Neural cell (in vitro differentiated cells): ENCODE results near the gene PGRMC2. TPM values are rescaled to one million over a fixed set of nuclear protein-coding genes. Genes with fewer than 3 reads are reported as not detected.

ENCODE experiments used
- H2AFZ ChIP-seq: fragments of 200-600, 300-800 bp; sonication (generic), shearing (Covaris generic); 2 replicates; pipeline ENCODE4 v1.6.0; 2014; ENCODE audit warnings: low read depth, mild to moderate bottlenecking, antibody characterized with exemption, low read length, moderate library complexity
- H3F3A ChIP-seq: fragments of 200-600 bp; shearing (Covaris generic); 2 replicates; pipeline ENCODE4 v1.6.1; 2016; ENCODE audit warnings: mild to moderate bottlenecking, moderate library complexity, mixed read lengths, antibody characterized with exemption, low read length; ENCODE audit not compliant: insufficient read depth, poor library complexity, severe bottlenecking
- H3K27ac ChIP-seq: fragments of 200-600, 300-800 bp; sonication (generic), shearing (Covaris generic); 2 replicates; pipeline ENCODE4 v1.5.1; 2014; ENCODE audit warnings: mild to moderate bottlenecking, low read length, moderate library complexity
- H3K27me3 ChIP-seq: fragments of 300-800, 200-600 bp; sonication (generic), shearing (Covaris generic); 2 replicates; pipeline ENCODE4 v1.6.0; 2014; ENCODE audit warnings: mild to moderate bottlenecking, low read depth, low read length, moderate library complexity; ENCODE audit not compliant: insufficient read depth
- H3K36me3 ChIP-seq: fragments of 300-800, 200-600 bp; sonication (generic), shearing (Covaris generic); 2 replicates; pipeline ENCODE4 v1.5.1; 2014; ENCODE audit warnings: mild to moderate bottlenecking, antibody characterized with exemption, low read length, moderate library complexity; ENCODE audit not compliant: insufficient read depth
- H3K4me2 ChIP-seq: fragments of 300-800, 200-600 bp; sonication (generic), shearing (Covaris generic); 2 replicates; pipeline ENCODE4 v1.6.0; 2014; ENCODE audit warnings: mild to moderate bottlenecking, low read length
- H3K4me3 ChIP-seq: fragments of 300-800, 200-600 bp; sonication (generic), shearing (Covaris generic); 2 replicates; pipeline ENCODE4 v1.5.1; 2014; ENCODE audit warnings: mild to moderate bottlenecking, low read length, moderate library complexity
- H3K79me2 ChIP-seq: fragments of 200-600 bp; shearing (Covaris generic); replicated peaks from 2 replicates; pipeline ENCODE4 v1.6.0; 2014; ENCODE audit warnings: mild to moderate bottlenecking, low read length, moderate library complexity; ENCODE audit not compliant: insufficient read depth
- H3K9ac ChIP-seq: fragments of 300-800, 200-600 bp; sonication (generic), shearing (Covaris generic); 2 replicates; pipeline ENCODE4 v1.6.1; 2016; ENCODE audit warnings: mild to moderate bottlenecking, low read length, mixed read lengths
- H3K9me2 ChIP-seq: fragments of 200-600 bp; shearing (Covaris generic); 2 replicates; pipeline ENCODE4 v1.6.1; 2016; ENCODE audit warnings: mild to moderate bottlenecking, low read length, mixed read lengths; ENCODE audit not compliant: insufficient read depth
- H3K9me3 ChIP-seq: fragments of 200-600, 300-800 bp; sonication (generic), shearing (Covaris generic); 2 replicates; pipeline ENCODE4 v1.6.1; 2016; ENCODE audit warnings: mild to moderate bottlenecking, mixed run types, low read length, moderate library complexity, mixed read lengths
- H4K20me1 ChIP-seq: fragments of 200-600 bp; shearing (Covaris generic); 2 replicates; pipeline ENCODE4 v1.6.1; 2016; ENCODE audit warnings: mild to moderate bottlenecking, mixed run types; ENCODE audit not compliant: insufficient read depth
- CTCF ChIP-seq: fragments of 450-650 bp; IDR thresholded peaks from 2 replicates; pipeline ENCODE4 v1.5.1; 2014; ENCODE audit warnings: antibody characterized with exemption, mild to moderate bottlenecking, moderate library complexity; ENCODE audit not compliant: poor library complexity, severe bottlenecking
- EP300 ChIP-seq: fragments of 450-650 bp; conservative IDR thresholded peaks from 2 replicates; pipeline ENCODE4 v1.6.1; 2014; ENCODE audit warnings: antibody characterized with exemption, mild to moderate bottlenecking, moderate library complexity; ENCODE audit not compliant: poor library complexity, severe bottlenecking
- EZH2 ChIP-seq: fragments of 200-600, 300-800 bp; shearing (Covaris generic), sonication (generic); IDR thresholded peaks from 2 replicates; pipeline ENCODE4 v1.6.1; 2014; ENCODE audit warnings: antibody characterized with exemption, low read length, borderline replicate concordance, mild to moderate bottlenecking; ENCODE audit not compliant: insufficient read depth, poor library complexity, severe bottlenecking
- MXI1 ChIP-seq: fragments of 450-650 bp; conservative IDR thresholded peaks from 2 replicates; pipeline ENCODE4 v1.6.1; 2014; ENCODE audit warnings: antibody characterized with exemption, mild to moderate bottlenecking; ENCODE audit not compliant: poor library complexity, severe bottlenecking
- POLR2AphosphoS5 ChIP-seq: IDR thresholded peaks from 2 replicates; pipeline ENCODE4 v1.6.1; 2012
- RAD21 ChIP-seq: fragments of 450-650 bp; conservative IDR thresholded peaks from 2 replicates; pipeline ENCODE4 v1.6.1; 2014; ENCODE audit warnings: antibody characterized with exemption, mild to moderate bottlenecking, moderate library complexity
- SMC3 ChIP-seq: fragments of 450-650 bp; conservative IDR thresholded peaks from 2 replicates; pipeline ENCODE4 v1.6.1; 2014; ENCODE audit warnings: antibody characterized with exemption, mild to moderate bottlenecking, moderate library complexity; ENCODE audit not compliant: poor library complexity
- TAF1 ChIP-seq: IDR thresholded peaks from 2 replicates; pipeline ENCODE4 v1.6.1; 2012; ENCODE audit warnings: low read depth
- polyA minus RNA-seq: library from RNA; depleted of rRNA, polyadenylated mRNA; stranded (reverse); fragments of >200 nt; gene quantifications from 2 replicates; pipeline ENCODE4 v1.2.3, GENCODE V29; 2014
- polyA plus RNA-seq: library from polyadenylated mRNA; depleted of rRNA; stranded (reverse); fragments of >200 nt; gene quantifications from 2 replicates; pipeline ENCODE4 v1.2.3, GENCODE V29; 2014
- TF ChIP-seq, protein P1 (sequence below): IDR thresholded peaks from 2 replicates; pipeline ENCODE4 v1.6.1; 2012; ENCODE audit warnings: borderline replicate concordance

Gene PGRMC2
- polyA plus RNA-seq = 16.5 and 19.8 TPM in 2 replicates
- polyA minus RNA-seq = 17.3 and 17.4 TPM in 2 replicates

DNA sequence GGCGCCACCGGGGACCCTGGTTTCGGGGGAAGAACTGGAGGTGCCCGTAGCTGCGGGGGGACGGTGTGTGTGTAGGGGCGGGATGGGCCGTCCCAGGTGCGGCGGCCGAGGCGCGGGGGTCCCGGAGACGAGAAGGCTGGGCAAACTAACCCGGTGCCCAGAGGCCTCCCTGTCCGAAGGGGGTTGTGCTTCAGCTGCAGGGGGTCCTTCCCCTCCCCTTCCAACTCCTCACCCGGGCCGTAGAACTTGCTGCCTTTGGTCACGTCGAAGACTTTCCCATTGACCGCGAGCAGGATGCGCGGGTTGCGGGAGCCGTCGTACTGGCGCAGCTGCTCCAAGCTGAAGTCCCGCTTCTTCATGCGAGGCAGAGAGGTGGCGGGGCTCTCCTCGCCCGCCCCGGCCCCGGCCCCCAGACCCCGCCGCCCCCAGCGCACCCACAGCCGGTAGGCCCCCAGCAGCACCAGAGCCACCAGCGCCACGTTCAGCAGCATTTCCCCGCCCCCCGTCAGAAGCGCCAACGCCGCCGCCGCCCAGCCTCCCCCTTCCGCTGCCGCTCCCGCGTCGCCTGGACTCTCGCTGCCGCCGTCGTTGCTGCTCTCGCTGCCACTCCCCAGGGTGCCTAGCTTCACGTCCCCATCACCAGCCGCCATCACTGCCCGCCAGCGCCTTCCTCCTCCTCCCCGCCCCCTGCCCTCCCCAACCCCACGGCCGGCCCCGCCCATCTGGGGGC lies at the start of gene PGRMC2:
Gene PGRMC2 (minus strand): TSS at position 673 of the 730 bp plus-strand sequence. CDS start 23 bp downstream, at position 650.
- Histone ChIP-seq H3K4me2 (peak within 1 kb of the TSS; percentile 94), H3F3A (no peaks in the 10 kb centered on the region), H3K27me3 (no peaks in the 10 kb centered on the region), H3K9me2 (no peaks in the 10 kb centered on the region), H3K4me3 (peak within 1 kb of the TSS; percentile 83), H3K36me3 (no peaks in the 10 kb centered on the region), H3K9me3 (no peaks in the 10 kb centered on the region), H2AFZ (peak within 1 kb of the TSS; percentile 38), H3K9ac (peak within 1 kb of the TSS; percentile 80), H4K20me1 (no peaks in the 10 kb centered on the region), H3K27ac (peak within 1 kb of the TSS; percentile 81), H3K79me2 (peaks cover 47% of the 10 kb centered on the region)
- no peak for TF ChIP-seq RAD21
- TF ChIP-seq EP300 = no peak
- TF ChIP-seq POLR2AphosphoS5 = peak; percentile 92
- TF ChIP-seq, protein P1, sequence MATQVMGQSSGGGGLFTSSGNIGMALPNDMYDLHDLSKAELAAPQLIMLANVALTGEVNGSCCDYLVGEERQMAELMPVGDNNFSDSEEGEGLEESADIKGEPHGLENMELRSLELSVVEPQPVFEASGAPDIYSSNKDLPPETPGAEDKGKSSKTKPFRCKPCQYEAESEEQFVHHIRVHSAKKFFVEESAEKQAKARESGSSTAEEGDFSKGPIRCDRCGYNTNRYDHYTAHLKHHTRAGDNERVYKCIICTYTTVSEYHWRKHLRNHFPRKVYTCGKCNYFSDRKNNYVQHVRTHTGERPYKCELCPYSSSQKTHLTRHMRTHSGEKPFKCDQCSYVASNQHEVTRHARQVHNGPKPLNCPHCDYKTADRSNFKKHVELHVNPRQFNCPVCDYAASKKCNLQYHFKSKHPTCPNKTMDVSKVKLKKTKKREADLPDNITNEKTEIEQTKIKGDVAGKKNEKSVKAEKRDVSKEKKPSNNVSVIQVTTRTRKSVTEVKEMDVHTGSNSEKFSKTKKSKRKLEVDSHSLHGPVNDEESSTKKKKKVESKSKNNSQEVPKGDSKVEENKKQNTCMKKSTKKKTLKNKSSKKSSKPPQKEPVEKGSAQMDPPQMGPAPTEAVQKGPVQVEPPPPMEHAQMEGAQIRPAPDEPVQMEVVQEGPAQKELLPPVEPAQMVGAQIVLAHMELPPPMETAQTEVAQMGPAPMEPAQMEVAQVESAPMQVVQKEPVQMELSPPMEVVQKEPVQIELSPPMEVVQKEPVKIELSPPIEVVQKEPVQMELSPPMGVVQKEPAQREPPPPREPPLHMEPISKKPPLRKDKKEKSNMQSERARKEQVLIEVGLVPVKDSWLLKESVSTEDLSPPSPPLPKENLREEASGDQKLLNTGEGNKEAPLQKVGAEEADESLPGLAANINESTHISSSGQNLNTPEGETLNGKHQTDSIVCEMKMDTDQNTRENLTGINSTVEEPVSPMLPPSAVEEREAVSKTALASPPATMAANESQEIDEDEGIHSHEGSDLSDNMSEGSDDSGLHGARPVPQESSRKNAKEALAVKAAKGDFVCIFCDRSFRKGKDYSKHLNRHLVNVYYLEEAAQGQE = no peak
- TF ChIP-seq MXI1 = no peak
- TF ChIP-seq EZH2 = no peak
- no peak for TF ChIP-seq CTCF
- peak; percentile 59 for TF ChIP-seq TAF1
- peak; percentile 21 for TF ChIP-seq SMC3

- H3K4me2 ChIP-seq = no peak overlapping the region
- no peaks in the 10 kb centered on the region for H3K9me2 ChIP-seq
- H3K9me3 ChIP-seq = no peaks in the 10 kb centered on the region
- no peak overlapping the region for H2AFZ ChIP-seq
- H3K4me3 ChIP-seq = no peak overlapping the region
- H3K27ac ChIP-seq = no peak overlapping the region
- no peaks in the 10 kb centered on the region for H3K36me3 ChIP-seq
- no peaks in the 10 kb centered on the region for H3K27me3 ChIP-seq
- H4K20me1 ChIP-seq = no peaks in the 10 kb centered on the region
- no peak for TF ChIP-seq POLR2AphosphoS5
- H3F3A ChIP-seq = no peaks in the 10 kb centered on the region
- H3K79me2 ChIP-seq = no peaks in the 10 kb centered on the region
- no peak overlapping the region for H3K9ac ChIP-seq
Observed at GRCh38 chr4:128335541-128335940, 47.9 kb upstream of the PGRMC2 start.
